Lung (tissue), 12 donors: ENCODE results near the gene PRKCH. TPM values are rescaled to one million over a fixed set of nuclear protein-coding genes. Genes with fewer than 3 reads are reported as not detected.

Experiments
- ATAC-seq: fragments of 200-7000 bp; cut with Tn5 transposase; one replicate; pipeline ENCODE4 v1.9.1; 2020; ENCODE audit warnings: moderate number of reproducible peaks; ENCODE audit not compliant: insufficient read depth, low FRiP score
- DNase-seq, 3 donors: peaks; one replicate each; pipeline ENCODE4 v3.0.0-alpha.2; 2013 to 2017
- H3K27ac ChIP-seq, 2 donors: one replicate each; pipeline ENCODE4 v1.5.1; 2013; ENCODE audit warnings: mild to moderate bottlenecking in 2 of 2, moderate library complexity in 2 of 2, control low read depth in 1 of 2, inconsistent platforms in 1 of 2, low read depth in 1 of 2, low read length in 1 of 2
- H3K27me3 ChIP-seq, 3 donors: one replicate each; pipeline ENCODE4 v1.5.1; 2013; ENCODE audit warnings: low read length in 2 of 3; ENCODE audit not compliant: control insufficient read depth in 3 of 3, insufficient read depth in 3 of 3
- H3K36me3 ChIP-seq, 4 donors: one replicate each; pipeline ENCODE4 v1.5.1; 2013; ENCODE audit warnings: low read length in 4 of 4, mild to moderate bottlenecking in 1 of 4, moderate library complexity in 1 of 4; ENCODE audit not compliant: control insufficient read depth in 4 of 4, insufficient read depth in 4 of 4
- H3K4me1 ChIP-seq, 5 donors: one replicate each; pipeline ENCODE4 v1.5.1; 2013; ENCODE audit warnings: low read length in 5 of 5, mild to moderate bottlenecking in 2 of 5, moderate library complexity in 1 of 5; ENCODE audit not compliant: control insufficient read depth in 5 of 5, insufficient read depth in 5 of 5
- H3K4me3 ChIP-seq: one replicate; pipeline ENCODE4 v1.5.1; 2013; ENCODE audit warnings: mild to moderate bottlenecking, control low read depth, moderate library complexity
- H3K9ac ChIP-seq, 2 donors: one replicate each; pipeline ENCODE4 v1.5.1; 2013; ENCODE audit warnings: low read length in 2 of 2, control low read depth in 1 of 2; ENCODE audit not compliant: insufficient read depth in 1 of 2
- H3K9me3 ChIP-seq, 4 donors: one replicate each; pipeline ENCODE4 v1.5.1; 2013; ENCODE audit warnings: low read length in 3 of 4, mild to moderate bottlenecking in 1 of 4, moderate library complexity in 1 of 4; ENCODE audit not compliant: control insufficient read depth in 4 of 4, insufficient read depth in 3 of 4
- WGBS, 2 donors: extraction: QIAGEN DNeasy Blood & Tissue Kit; methylation state at CpG; one replicate each; pipeline ENCODE4 v1.1.7; 2013; 5-methylcytosine and 5-hydroxymethylcytosine counted together
- polyA plus RNA-seq, 2 donors: library from polyadenylated mRNA; stranded (reverse); fragments of 200-250 nt; gene quantifications; one replicate each; pipeline ENCODE4 v1.2.1, GENCODE V29; 2013
- total RNA-seq, 2 donors: library from RNA; depleted of rRNA in 1 of 2; stranded (reverse); fragments of >200 nt in 1 of 2; gene quantifications; one replicate each; pipeline ENCODE4 v1.2.1, GENCODE V29; 2014 to 2021
- TF ChIP-seq, protein P1 (sequence below): IDR thresholded peaks from 2 replicates; pipeline ENCODE4 v1.5.1; 2012; ENCODE audit warnings: mild to moderate bottlenecking; ENCODE audit errors: control extremely low read depth, extremely low read depth
- donor health status: control.
- donor health status: control.
- donor health status: Bipolar disorder and iron deficiency.
- donor health status: healthy.
- donor health status: DM: yes; HTN: yes; CAD: no.

PRKCH gene
- total and polyA plus RNA-seq, 4 donors: 12.9 to 126 (median 51.4) TPM

- no peak overlapping the region for H3K4me3 ChIP-seq
- TF ChIP-seq, protein P1, sequence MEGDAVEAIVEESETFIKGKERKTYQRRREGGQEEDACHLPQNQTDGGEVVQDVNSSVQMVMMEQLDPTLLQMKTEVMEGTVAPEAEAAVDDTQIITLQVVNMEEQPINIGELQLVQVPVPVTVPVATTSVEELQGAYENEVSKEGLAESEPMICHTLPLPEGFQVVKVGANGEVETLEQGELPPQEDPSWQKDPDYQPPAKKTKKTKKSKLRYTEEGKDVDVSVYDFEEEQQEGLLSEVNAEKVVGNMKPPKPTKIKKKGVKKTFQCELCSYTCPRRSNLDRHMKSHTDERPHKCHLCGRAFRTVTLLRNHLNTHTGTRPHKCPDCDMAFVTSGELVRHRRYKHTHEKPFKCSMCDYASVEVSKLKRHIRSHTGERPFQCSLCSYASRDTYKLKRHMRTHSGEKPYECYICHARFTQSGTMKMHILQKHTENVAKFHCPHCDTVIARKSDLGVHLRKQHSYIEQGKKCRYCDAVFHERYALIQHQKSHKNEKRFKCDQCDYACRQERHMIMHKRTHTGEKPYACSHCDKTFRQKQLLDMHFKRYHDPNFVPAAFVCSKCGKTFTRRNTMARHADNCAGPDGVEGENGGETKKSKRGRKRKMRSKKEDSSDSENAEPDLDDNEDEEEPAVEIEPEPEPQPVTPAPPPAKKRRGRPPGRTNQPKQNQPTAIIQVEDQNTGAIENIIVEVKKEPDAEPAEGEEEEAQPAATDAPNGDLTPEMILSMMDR: no peak
- H3K36me3 ChIP-seq: peaks cover 0 to 2% (median 0%) of the 10 kb centered on the region in 4 donors
- ATAC-seq (no peak), DNase-seq (no peak)
- H3K9ac ChIP-seq: no peak overlapping the region
- peaks cover 1 to 24% (median 5%) of the 10 kb centered on the region in 5 donors for H3K4me1 ChIP-seq
- WGBS, 2 donors: 84 to 89% methylated on average over 5 of the region's 5 CpGs
- H3K27me3 ChIP-seq: no peaks in the 10 kb centered on the region
- H3K9me3 ChIP-seq: peaks cover 0 to 3% (median 0%) of the 10 kb centered on the region in 4 donors
- no peak overlapping the region for H3K27ac ChIP-seq
These were observed 39.6 kb downstream of the PRKCH start for GRCh38 chr14:61360796-61361525.

DNA sequence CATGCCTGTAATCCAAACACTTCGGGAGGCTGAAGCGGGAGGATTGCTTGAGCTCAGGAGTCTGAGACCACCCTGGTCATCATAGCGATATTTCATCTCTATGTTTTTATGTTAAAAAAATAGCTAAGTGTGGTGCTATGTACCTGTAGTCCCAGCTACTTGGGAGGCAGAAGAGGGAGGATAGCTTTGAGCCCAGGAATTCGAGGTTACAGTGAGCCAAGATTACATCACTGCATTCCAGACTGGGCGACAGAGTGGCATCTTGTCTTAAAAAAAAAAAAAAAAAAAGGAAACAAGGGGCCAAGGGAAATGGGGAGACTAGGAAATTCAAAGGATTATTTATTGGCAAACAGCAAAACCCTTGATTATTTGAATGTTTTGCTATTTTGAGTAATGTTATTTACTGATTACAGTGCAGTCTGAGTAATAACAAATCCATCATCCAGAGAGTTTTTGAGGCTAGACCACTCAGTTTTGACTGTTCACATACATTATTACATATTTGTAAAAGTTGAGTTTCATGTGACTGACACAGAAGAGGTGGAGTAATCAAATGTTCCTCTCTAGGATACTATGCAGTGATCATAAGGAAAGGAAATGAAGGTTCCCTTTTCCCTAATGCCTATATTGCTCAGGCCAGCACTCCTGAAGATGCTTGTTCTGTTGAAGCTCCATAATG is 40.8 kb downstream of the PRKCH start:
- Histone ChIP-seq H3K9ac (no peak overlapping the region), H3K4me3 (no peak overlapping the region), H3K36me3 (peaks cover 0 to 2% (median 0%) of the 10 kb centered on the region in 4 donors), H3K27ac (no peak overlapping the region), H3K9me3 (peaks cover 0 to 3% (median 0%) of the 10 kb centered on the region in 4 donors), H3K27me3 (no peaks in the 10 kb centered on the region), H3K4me1 (peaks cover 0 to 21% (median 0%) of the 10 kb centered on the region in 5 donors)
- WGBS, 2 donors: 63 to 64% methylated on average over 5 of the region's 5 CpGs
- DNase-seq: no peak
- ATAC-seq: no peak
- TF ChIP-seq, protein P1: no peak

DNA sequence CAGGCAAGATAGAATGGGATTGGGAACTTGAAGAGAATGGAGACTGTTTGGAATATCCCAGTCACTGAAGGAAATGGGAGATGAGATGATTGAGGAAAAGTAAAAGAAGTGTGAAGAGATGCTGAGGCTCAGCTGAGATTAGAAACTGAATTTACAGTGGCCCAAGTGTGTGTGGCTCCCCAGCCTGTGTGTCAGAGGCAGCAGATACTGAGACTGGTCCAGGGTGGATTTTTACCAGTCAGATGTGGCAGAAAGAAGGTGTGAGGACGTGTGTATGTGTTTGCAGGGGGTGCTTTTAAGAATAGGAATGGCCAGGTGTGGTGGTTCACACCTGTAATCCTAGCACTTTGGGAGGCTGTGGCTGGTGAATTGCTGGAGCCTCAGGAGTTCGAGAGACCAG is 42.9 kb downstream of the PRKCH start:
- no peaks in the 10 kb centered on the region for H3K36me3 ChIP-seq
- 88% methylated on average over 2 of the region's 2 CpGs for WGBS, 2 donors
- DNase-seq (no peak), ATAC-seq (no peak)
- H3K9me3 ChIP-seq: no peaks in the 10 kb centered on the region
- H3K9ac ChIP-seq: no peak overlapping the region
- TF ChIP-seq, protein P1: no peak
- H3K4me1 ChIP-seq: peaks cover 0 to 19% (median 0%) of the 10 kb centered on the region in 5 donors
- no peak overlapping the region for H3K27ac ChIP-seq
- H3K4me3 ChIP-seq: no peak overlapping the region
- H3K27me3 ChIP-seq: no peaks in the 10 kb centered on the region
